Skin epidermis (tissue), 12 donors: Measurements from ENCODE around the gene COX4I1.

Source experiments
- H3K27ac ChIP-seq, 21 experiments: fragments of 200-600 bp; sonication (generic) in 11 of 21; one replicate each; pipeline ENCODE4 v1.5.0; 2020; ENCODE audit warnings: mild to moderate bottlenecking in 3 of 21, inconsistent platforms in 2 of 21, moderate library complexity in 2 of 21
- H3K4me3 ChIP-seq, 7 experiments: fragments of 200-600 bp; sonication (generic) in 2 of 7; one replicate each; pipeline ENCODE4 v1.5.0; 2020; ENCODE audit warnings: inconsistent platforms in 2 of 7, mild to moderate bottlenecking in 2 of 7, moderate library complexity in 1 of 7

The COX4I1 gene

GRCh38 chr16:85765211-85765610, 34.3 kb upstream of the COX4I1 start:
- H3K27ac ChIP-seq = no peak overlapping the region

GRCh38 chr16:85765767-85766166, 33.7 kb upstream of the COX4I1 start:
- Histone ChIP-seq H3K4me3 (no peak overlapping the region), H3K27ac (no peak overlapping the region)

More at GRCh38 chr16:85765211-85765610, 34.3 kb upstream of the COX4I1 start:
- H3K4me3 ChIP-seq = no peak overlapping the region

GRCh38 chr16:85767531-85767930, 32.0 kb upstream of the COX4I1 start:
- Histone ChIP-seq H3K4me3 (no peak overlapping the region), H3K27ac (peak overlapping the region in 1 of 21 experiments; percentile 15)

- Histone ChIP-seq H3K27ac (peak overlapping the region in 1 of 21 experiments; percentile 15), H3K4me3 (no peak overlapping the region)
Observed at GRCh38 chr16:85768199-85768598, 31.3 kb upstream of the COX4I1 start.

- Histone ChIP-seq H3K4me3 (no peak overlapping the region), H3K27ac (no peak overlapping the region)
Observed at GRCh38 chr16:85770741-85771140, 28.8 kb upstream of the COX4I1 start.

- H3K27ac ChIP-seq = no peak overlapping the region
- H3K4me3 ChIP-seq = no peak overlapping the region
Observed at GRCh38 chr16:85773044-85773443, 26.5 kb upstream of the COX4I1 start.

GRCh38 chr16:85774136-85774535, 25.4 kb upstream of the COX4I1 start:
- no peak overlapping the region for H3K4me3 ChIP-seq
- H3K27ac ChIP-seq = no peak overlapping the region

- H3K27ac ChIP-seq = no peak overlapping the region
Observed at GRCh38 chr16:85774811-85775210, 24.7 kb upstream of the COX4I1 start.

GRCh38 chr16:85777583-85778310, 21.7 kb upstream of the COX4I1 start:
- peak overlapping the region in 3 of 21 experiments; percentile 54 to 65 (median 63) for H3K27ac ChIP-seq
- no peak overlapping the region for H3K4me3 ChIP-seq

More at GRCh38 chr16:85774811-85775210, 24.7 kb upstream of the COX4I1 start:
- no peak overlapping the region for H3K4me3 ChIP-seq

- no peak overlapping the region for H3K4me3 ChIP-seq
- peak overlapping the region in 2 of 21 experiments; percentile 52 to 54 for H3K27ac ChIP-seq
Observed at GRCh38 chr16:85778873-85779272, 20.6 kb upstream of the COX4I1 start.

- Histone ChIP-seq H3K27ac (no peak overlapping the region), H3K4me3 (no peak overlapping the region)
Observed at GRCh38 chr16:85780281-85780680, 19.2 kb upstream of the COX4I1 start.

- no peak overlapping the region for H3K27ac ChIP-seq
- H3K4me3 ChIP-seq = no peak overlapping the region
Observed at GRCh38 chr16:85781156-85781555, 18.3 kb upstream of the COX4I1 start.

GRCh38 chr16:85781695-85782370, 17.7 kb upstream of the COX4I1 start:
- Histone ChIP-seq H3K4me3 (no peak overlapping the region), H3K27ac (no peak overlapping the region)

- no peak overlapping the region for H3K4me3 ChIP-seq
- no peak overlapping the region for H3K27ac ChIP-seq
Observed at GRCh38 chr16:85782451-85782850, 17.0 kb upstream of the COX4I1 start.

- Histone ChIP-seq H3K27ac (no peak overlapping the region), H3K4me3 (no peak overlapping the region)
Observed at GRCh38 chr16:85783441-85783840, 16.1 kb upstream of the COX4I1 start.

- H3K4me3 ChIP-seq = no peak overlapping the region
- no peak overlapping the region for H3K27ac ChIP-seq
Observed at GRCh38 chr16:85784813-85785212, 14.7 kb upstream of the COX4I1 start.

- Histone ChIP-seq H3K27ac (no peak overlapping the region), H3K4me3 (no peak overlapping the region)
Observed at GRCh38 chr16:85785927-85786326, 13.6 kb upstream of the COX4I1 start.

- H3K27ac ChIP-seq = peak overlapping the region in 1 of 21 experiments; percentile 11
- no peak overlapping the region for H3K4me3 ChIP-seq
Observed at GRCh38 chr16:85788819-85789218, 10.7 kb upstream of the COX4I1 start.

GRCh38 chr16:85789773-85790172, 9.7 kb upstream of the COX4I1 start:
- Histone ChIP-seq H3K4me3 (no peak overlapping the region), H3K27ac (peak overlapping the region in 1 of 21 experiments; percentile 50)

- H3K4me3 ChIP-seq = no peak overlapping the region
- H3K27ac ChIP-seq = no peak overlapping the region
Observed at GRCh38 chr16:85793662-85794298, 5.7 kb upstream of the COX4I1 start.

- Histone ChIP-seq H3K4me3 (no peak overlapping the region), H3K27ac (no peak overlapping the region)
Observed at GRCh38 chr16:85794696-85795095, 4.8 kb upstream of the COX4I1 start.
